ENCODE results near the gene EXOC1.

- TF ChIP-seq CTCF (optimal IDR thresholded peaks at IDR 0.05 in 1 of 3, IDR thresholded peaks at IDR 0.05 in 1 of 3, conservative IDR thresholded peaks at IDR 0.05 in 1 of 3; ENCODE audit: extremely low read depth in 1 of 3, insufficient read depth in 2 of 3, low read length in 3 of 3) (no peak), EZH2 (IDR thresholded peaks at IDR 0.05; ENCODE audit: low read length) (no peak)
Measured at GRCh38 chr4:55874831-55875230, 21.4 kb downstream of the EXOC1 start.
